GM18520 (cell line): Measurements from ENCODE around the gene FAM210B.
"Not testable (repeated sequence)": the region's sequence is repeated elsewhere in the genome, so short reads cannot be mapped to it uniquely, and the experiment has no call there.

Experiments
- ATAC-seq: cut with Tn5 transposase; IDR thresholded peaks from one replicate; pipeline ENCODE4 v1.9.1; 2021; ENCODE audit not compliant: unreplicated experiment

Gene FAM210B

GRCh38 chr20:56360133-56360907 lies 1.5 kb downstream of the FAM210B start:
- no peak for ATAC-seq

- no peak for ATAC-seq
Measured at GRCh38 chr20:56360908-56361205, 2.1 kb downstream of the FAM210B start.

- no peak for ATAC-seq
Measured at GRCh38 chr20:56361900-56362299, 3.1 kb downstream of the FAM210B start.

DNA sequence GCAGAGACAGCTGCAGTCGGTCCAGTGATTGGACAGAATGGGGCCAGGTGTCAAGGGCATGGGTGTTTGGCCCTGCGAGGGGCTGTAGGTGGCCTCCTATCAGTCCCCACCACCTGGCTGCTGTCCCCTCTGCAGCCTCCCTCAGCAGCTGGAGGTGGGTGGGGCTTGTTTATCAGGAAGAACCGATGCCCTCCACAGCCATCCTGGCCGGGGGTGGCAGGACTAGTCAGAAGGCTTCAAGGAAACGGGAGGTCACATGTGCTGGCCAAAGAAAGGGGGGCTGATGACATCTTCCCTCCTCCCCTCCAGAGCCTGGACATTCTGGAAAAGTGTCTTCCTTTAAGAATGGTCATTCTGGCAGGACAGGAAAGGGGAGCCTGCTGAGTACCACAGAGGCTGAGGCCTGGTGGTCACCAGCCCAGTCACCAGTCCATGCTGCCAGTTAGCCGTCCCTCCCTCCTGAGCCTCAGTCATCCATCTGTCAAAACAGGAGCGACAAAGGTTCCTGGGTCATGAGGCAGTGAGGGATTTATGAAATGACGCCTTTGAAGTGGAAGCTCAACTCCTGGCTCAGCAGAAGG lies 4.1 kb downstream of the FAM210B start:
- no peak for ATAC-seq

DNA sequence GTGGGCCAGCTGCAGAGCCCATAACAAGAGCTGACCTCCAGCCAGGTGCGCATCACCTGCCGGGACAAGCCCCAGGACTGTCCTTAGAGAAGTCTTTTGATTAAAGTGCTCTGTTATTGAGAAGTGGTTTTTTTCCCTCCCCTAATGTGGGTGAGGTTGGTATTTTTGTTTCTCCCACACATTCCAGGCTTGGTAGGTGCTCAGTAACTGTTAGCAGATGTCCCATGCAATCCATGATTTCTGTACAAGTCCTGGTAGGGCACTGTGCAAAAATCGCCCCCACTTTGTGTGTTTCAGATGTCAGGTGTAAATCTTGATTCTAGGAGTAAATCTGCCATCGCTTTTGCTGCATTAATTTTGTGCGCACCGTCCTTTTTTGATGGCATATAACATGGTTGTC lies 4.7 kb downstream of the FAM210B start:
- no peak for ATAC-seq

DNA sequence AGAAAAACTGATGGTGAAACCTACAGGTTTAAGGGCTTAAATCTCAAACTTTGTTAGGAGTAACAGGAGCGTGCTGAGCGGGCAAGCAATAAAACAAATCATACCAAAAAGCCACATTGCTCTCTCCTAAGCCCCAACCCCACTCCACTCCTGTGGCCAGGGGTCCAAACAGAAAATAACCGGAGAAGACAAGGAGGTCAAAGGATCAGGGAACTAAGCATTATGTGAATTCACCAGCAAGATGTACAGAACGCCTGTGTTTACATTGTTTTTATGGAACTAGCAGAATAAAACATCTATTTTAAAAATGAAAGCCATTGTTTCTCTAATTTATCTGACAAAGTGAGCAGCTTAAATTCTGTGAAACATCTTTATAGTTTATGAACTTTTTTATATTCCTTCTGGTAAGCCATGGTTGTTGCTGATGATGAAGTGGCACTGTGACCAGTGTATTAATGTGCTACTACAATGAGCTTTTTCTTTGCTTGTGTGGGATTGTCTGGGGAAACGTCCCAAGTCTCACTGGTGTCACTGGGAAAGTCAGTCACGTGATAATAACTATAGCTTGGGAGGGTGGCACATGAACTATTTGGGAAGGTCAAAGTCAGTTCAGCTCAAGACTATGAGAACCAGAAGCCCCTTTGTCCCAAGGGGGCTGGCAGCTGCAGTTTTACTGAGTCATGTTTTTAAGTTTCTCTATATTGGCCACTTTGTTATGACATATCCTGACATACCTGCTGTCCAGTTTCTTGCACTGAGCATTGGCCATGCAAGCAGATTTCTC lies 9.8 kb downstream of the FAM210B start:
- ATAC-seq = no peak

GRCh38 chr20:56369179-56369578 lies 10.4 kb downstream of the FAM210B start:
- no peak for ATAC-seq

DNA sequence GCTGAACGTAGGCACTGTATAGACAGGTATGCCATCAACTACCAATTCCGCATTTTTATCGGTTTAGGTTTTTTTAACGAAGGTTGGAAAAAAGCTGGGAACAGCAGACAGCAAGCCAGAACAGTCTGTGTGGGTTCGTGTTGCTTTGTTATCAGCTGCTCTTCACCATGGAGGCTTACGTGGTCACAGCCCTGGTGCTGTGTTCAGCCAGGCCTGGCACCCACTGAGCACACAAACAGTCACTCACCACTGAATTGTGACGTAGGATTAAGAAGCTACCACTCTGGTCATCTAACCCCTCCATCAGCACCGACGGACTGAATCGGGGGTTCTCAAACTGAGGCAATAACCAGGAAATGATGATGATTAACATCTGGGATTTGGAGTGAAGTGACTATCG lies 13.2 kb downstream of the FAM210B start:
- ATAC-seq = no peak

- ATAC-seq = no peak
Measured at GRCh38 chr20:56372850-56373249, 14.1 kb downstream of the FAM210B start.

GRCh38 chr20:56373942-56374341 lies 15.2 kb downstream of the FAM210B start:
- peak; percentile 78 for ATAC-seq

GRCh38 chr20:56376331-56376730 lies 17.6 kb downstream of the FAM210B start:
- no peak for ATAC-seq

DNA sequence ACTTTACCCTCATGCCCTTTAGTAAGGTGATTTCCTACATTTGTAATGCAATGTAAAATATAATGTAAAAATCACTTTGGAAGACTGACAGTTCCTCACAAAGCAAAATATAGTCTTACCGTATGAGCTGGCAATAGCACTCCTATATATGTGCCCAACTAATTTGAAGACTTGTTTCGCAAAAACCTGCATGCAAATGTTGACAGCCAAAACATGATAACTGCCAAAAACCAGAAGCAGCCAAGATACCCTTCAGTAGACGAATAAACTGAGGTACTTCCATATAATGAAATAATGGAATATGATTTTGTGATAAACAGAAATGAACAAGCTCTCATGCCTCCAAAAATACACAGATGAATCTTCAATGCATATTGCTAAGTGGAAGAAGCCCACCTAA lies 19.6 kb downstream of the FAM210B start:
- ATAC-seq = no peak

DNA sequence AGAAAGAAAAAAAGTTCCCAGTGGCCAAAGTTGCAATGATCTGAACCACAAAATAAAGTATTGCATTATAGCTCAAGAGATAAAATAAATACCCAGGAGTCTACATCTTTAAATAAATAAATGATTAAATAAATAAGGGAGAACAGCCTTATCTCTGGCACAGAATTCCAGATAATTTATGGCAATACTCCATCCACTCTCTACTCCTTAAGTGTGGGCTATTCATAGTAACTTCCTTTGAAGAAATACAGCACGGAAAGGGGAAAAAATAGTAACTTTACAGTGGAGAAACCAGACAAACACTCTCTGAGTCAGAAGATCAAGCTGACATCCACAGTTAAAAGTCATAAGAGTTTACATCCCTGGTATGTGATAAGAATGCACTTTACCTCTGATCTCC lies 21.6 kb downstream of the FAM210B start:
- ATAC-seq = no peak

GRCh38 chr20:56381501-56381900 lies 22.7 kb downstream of the FAM210B start:
- no peak for ATAC-seq

- no peak for ATAC-seq
Measured at GRCh38 chr20:56382696-56383095, 23.9 kb downstream of the FAM210B start.

- no peak for ATAC-seq
Measured at GRCh38 chr20:56383334-56383733, 24.6 kb downstream of the FAM210B start.

- no peak for ATAC-seq
Measured at GRCh38 chr20:56385130-56385529, 26.4 kb downstream of the FAM210B start.

GRCh38 chr20:56386219-56386618 lies 27.4 kb downstream of the FAM210B start:
- no peak for ATAC-seq

GRCh38 chr20:56388882-56389281 lies 30.1 kb downstream of the FAM210B start:
- no peak for ATAC-seq

DNA sequence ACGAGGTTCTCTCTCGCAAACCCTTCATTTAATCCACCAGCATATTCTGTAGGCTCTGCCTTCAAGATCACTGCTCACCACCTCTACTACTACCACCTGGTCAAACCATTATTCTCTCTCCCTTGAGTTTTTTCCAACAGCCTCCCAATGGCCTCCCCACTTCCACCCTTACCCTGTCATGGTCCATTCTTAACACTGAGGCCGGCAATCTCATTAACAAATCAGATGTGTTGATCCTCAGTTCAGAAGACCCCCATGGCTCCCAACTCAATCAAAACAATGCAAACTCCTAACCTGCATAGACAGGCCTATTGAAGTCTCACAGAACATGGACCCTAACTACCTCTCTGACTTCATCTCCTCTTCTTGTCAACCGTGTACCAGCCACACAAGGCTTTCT lies 31.0 kb downstream of the FAM210B start:
- ATAC-seq = no peak

DNA sequence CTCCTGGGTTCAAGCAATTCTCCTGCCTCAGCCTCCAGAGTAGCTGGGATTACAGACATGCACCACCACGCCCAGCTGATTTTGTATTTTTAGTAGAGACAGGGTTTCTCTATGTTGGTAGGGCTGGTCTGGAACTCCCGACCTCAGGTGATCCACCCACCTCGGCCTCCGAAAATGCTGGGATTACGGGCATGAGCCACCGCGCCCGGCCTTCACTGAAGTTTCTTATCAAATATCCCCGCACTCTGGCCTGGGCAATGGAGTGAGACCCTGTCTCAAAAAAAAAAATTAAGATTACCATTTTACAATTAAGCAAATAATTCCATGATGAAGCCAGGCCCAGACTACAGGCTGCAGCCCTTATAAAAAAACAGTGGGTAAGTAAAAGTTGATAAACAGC lies 31.6 kb downstream of the FAM210B start:
- not testable (repeated sequence) for ATAC-seq

DNA sequence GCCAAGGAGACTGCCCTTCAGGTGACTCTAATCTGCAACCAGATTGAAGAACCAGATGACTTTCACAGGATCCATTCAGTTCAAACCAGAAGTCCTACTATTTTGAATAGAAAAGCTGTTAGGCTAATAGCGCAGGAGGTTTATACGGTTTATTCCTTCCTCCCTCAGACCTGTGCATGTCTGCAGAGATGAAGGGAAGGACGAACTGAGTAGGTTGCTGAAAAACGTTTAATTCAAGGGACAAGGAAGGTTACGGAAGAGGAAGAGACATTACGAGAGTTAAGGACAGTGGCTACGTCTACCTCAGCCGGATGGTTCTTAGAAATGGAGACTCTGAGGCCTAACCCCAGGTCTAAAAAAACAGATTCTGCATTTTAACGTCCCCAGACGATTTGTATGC lies 32.3 kb downstream of the FAM210B start:
- ATAC-seq = no peak
